Stomach (tissue), 4 donors: ENCODE data around the gene ANP32B.

Experiments
- CTCF ChIP-seq, 7 experiments: fragments of 450-650 bp in 4 of 7; fragments of 200-600 bp in 3 of 7; sonication (generic) in 3 of 7; IDR thresholded peaks; one replicate each; pipeline ENCODE4 v1.5.1; 2016 to 2019; ENCODE audit warnings: antibody characterized with exemption in 7 of 7, control low read depth in 2 of 7, mild to moderate bottlenecking in 1 of 7
- EP300 ChIP-seq: sonication (generic); formaldehyde crosslinking; IDR thresholded peaks from one replicate; pipeline ENCODE4 v1.6.1; 2017; ENCODE audit warnings: antibody characterized with exemption
- POLR2A ChIP-seq, 4 donors: fragments of 450-650 bp; IDR thresholded peaks; one replicate each; pipeline ENCODE4 v1.6.1; 2016; ENCODE audit warnings: antibody characterized with exemption in 4 of 4, control low read depth in 2 of 4, mild to moderate bottlenecking in 1 of 4, moderate library complexity in 1 of 4
- POLR2AphosphoS5 ChIP-seq, 3 donors: sonication (generic); formaldehyde crosslinking; IDR thresholded peaks; one replicate each; pipeline ENCODE4 v1.6.1; 2016; ENCODE audit warnings: antibody characterized with exemption in 3 of 3

GRCh38 chr9:97940233-97940632, 42.9 kb upstream of the ANP32B start:
- no peak for TF ChIP-seq CTCF (IDR thresholded peaks at IDR 0.05)
- TF ChIP-seq POLR2AphosphoS5 (IDR thresholded peaks at IDR 0.05) = no peak
- TF ChIP-seq POLR2A (IDR thresholded peaks at IDR 0.05) = no peak
- no peak for TF ChIP-seq EP300
